GM12892 (cell line): ENCODE data around the gene TTC28.

ENCODE experiments used
- POLR2A ChIP-seq: IDR thresholded peaks from 2 replicates; pipeline ENCODE4 v1.6.1; 2011; ENCODE audit warnings: low read depth, low read length, control low read depth
- POLR2AphosphoS5 ChIP-seq: IDR thresholded peaks from 2 replicates; pipeline ENCODE4 v1.6.1; 2011; ENCODE audit warnings: low read depth, low read length, control low read depth
- TAF1 ChIP-seq: IDR thresholded peaks from 2 replicates; pipeline ENCODE4 v1.6.1; 2011; ENCODE audit warnings: low read depth, mild to moderate bottlenecking, control low read depth, low read length, borderline replicate concordance

DNA sequence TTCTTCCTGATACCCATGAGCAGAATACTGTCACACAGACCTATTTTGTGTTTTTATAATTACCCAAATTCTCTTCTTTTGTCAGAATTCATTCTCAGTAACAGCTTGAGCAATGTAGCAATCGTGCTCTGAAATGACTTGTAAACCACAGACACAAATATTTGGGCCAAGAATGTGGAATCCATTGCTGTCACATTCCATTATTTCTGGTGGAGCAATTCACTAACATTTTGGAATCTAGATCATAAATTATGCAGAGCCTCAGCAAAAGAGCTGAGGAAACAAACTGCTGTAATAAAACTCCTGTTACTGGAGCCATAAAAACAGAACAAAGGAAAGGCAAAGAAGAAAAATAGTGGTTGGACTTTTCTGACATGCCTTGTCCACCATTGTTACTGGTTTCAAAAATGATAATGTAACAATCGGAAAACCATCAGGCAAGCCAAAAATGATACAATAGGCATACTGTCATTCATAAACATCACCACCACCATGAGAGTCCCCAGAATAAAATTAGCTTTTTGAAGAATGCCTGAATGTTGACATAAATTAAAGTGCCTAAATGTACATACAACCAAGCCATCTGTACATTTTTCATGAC, 537.2 kb downstream of the TTC28 start:
- TF ChIP-seq TAF1 (no peak), POLR2A (no peak), POLR2AphosphoS5 (no peak)
